Measurements from ENCODE around the gene MCTP2. TPM values are rescaled to one million over a fixed set of nuclear protein-coding genes. Genes with fewer than 3 reads are reported as not detected.

MCTP2 gene
- total and polyA plus RNA-seq, 2 of the 8 experiments (the other 6 are each of a cell fraction or from before 2014, with no cell fraction given): 3.4 to 4.5 TPM

GRCh38 chr15:94446441-94446840, 215.1 kb downstream of the MCTP2 start (continued):
- no peak for TF ChIP-seq ATF2 (IDR thresholded peaks at IDR 0.05; ENCODE audit: low read length)
- TF ChIP-seq ATF3 (IDR thresholded peaks at IDR 0.05; ENCODE audit: insufficient read depth, low read depth, low read length): no peak
- no peak for TF ChIP-seq SP1 (IDR thresholded peaks at IDR 0.05; ENCODE audit: low read depth, low read length)
- no peak for TF ChIP-seq BRCA1 (IDR thresholded peaks at IDR 0.05; ENCODE audit: low read depth, low read length)
- TF ChIP-seq KDM5A (IDR thresholded peaks at IDR 0.05; ENCODE audit: low read length): no peak
- no peak for TF ChIP-seq GTF2F1 (IDR thresholded peaks at IDR 0.05; ENCODE audit: borderline replicate concordance, low read depth, low read length)
- no peak for TF ChIP-seq JUND (IDR thresholded peaks at IDR 0.05; ENCODE audit: low read length)
